NCI-H2196 (cell line): ENCODE data around the gene LPO.

ENCODE experiments used
- DNase-seq: peaks from one replicate; lab custom pipeline; 2025; ENCODE audit not compliant: unreplicated experiment; lab: John Stamatoyannopoulos, UW

Gene LPO

GRCh38 chr17:58315750-58316149, 77.4 kb downstream of the LPO start:
- no peak for DNase-seq

DNA sequence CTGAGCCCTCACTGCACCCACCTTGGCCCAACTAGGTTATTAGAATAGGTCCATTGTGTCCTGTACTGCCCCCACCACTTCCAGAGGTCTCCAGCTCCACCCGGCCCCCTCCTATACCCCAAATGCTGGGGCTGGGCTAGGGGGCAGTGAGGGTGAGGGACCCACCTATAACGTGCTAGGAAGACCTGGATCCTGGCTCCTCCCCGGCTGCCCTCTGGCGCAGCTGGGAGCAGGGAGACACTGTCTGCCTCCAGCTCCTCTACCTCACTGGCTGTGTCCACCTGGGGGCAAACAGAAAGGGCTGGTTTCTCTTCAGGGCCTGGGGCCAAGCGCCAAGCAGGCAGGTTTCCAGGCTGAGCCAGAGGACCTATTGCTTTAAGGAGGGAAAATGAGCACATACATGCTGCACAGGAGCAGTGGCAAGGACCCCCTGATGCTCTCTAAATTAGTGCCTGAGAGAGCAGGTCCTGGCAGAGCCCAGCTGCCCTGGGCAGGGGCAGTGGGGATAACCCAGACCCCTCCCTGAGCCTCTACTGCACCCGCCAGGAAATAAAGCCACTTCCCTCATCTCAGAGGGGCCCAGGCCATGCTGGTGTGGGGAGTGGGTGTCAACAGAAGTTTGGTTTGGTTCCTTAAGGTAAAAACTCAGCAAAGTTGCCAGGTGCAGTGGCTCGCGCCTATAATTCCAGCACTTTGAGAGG, 78.0 kb downstream of the LPO start:
- DNase-seq: no peak

DNA sequence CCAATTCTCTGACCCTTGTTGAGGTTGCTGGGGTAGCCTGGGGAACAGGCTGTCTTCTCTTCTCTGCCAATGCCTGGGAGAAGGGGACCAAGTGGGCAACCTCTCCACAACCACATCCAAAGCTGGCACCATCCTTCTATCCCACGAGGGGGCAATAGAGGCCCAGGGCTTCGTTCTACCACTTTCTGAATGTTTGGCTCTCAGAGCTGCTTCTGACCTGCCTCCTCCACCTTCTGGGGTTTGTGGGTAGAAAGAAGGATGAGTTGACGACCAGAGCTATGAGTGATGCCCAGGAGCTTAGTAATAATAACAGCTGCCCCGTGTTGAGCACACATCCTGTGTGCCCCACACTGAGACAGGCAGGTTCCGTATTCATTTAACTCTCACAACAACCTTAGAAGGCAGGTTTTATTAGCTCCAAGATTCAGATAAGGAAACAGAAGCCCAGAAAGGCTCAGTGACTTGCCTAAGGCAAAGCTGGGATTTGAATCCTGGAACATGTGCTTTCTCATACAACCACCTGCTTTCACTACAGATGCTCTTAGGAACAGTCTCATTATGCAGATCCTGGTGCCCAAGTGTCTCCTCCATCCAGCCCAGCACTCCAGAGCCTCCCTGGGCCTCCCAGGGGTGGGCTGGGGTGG, 79.2 kb downstream of the LPO start:
- DNase-seq: peak; percentile 73

DNA sequence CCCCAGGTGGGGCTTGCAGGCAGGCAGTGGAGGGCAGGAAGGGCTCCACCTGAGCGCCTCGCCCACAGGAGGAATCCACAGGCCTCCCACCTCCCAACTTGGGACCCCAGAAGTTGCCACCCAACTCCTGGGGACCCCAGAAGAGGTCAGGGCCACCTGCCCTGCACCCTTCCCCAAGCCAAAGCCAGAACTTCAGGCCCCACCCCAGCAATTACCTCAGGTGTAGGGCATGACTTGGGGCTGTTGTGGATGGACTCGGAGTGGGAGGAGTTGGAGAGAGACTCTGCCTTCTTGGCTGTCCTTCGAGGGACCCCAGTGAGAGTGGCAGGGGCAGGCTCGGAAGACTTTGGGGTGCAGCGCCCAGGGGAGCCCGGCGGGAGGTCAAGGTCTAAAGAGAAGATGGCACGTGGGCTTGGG, 79.7 kb downstream of the LPO start:
- DNase-seq: no peak
